ENCODE data around the gene CHCHD3.

- no peak for TF ChIP-seq ZNF785 (CRISPR knock-in tag; IDR thresholded peaks at IDR 0.05)
- TF ChIP-seq KLF16 (IDR thresholded peaks at IDR 0.05) = no peak
- no peak for TF ChIP-seq MXI1 (IDR thresholded peaks at IDR 0.05; ENCODE audit: low read depth, low read length)
- no peak for TF ChIP-seq CTCF (IDR thresholded peaks at IDR 0.05 in 2 of 3, conservative IDR thresholded peaks at IDR 0.05 in 1 of 3; ENCODE audit: insufficient read depth in 2 of 3, low read depth in 1 of 3, low read length in 3 of 3)
- no peak for TF ChIP-seq KAT2B (IDR thresholded peaks at IDR 0.05; ENCODE audit: low read depth, low read length)
- TF ChIP-seq SMAD1 (IDR thresholded peaks at IDR 0.05; ENCODE audit: low read depth, low read length, partially characterized antibody) = no peak
- no peak for TF ChIP-seq ZSCAN29 (IDR thresholded peaks at IDR 0.05)
- TF ChIP-seq REST (IDR thresholded peaks at IDR 0.05; ENCODE audit: borderline replicate concordance) = no peak
- TF ChIP-seq REST (CRISPR knock-in tag; IDR thresholded peaks at IDR 0.05; ENCODE audit: low read depth) = no peak
- TF ChIP-seq SP2 (IDR thresholded peaks at IDR 0.05; ENCODE audit: extremely low read depth, low read depth, low read length, poor library complexity, severe bottlenecking) = no peak
- TF ChIP-seq BRD9 (IDR thresholded peaks at IDR 0.05; ENCODE audit: low read depth, partially characterized antibody) = no peak
- TF ChIP-seq ARID2 (IDR thresholded peaks at IDR 0.05) = no peak
Measured at GRCh38 chr7:133109816-133110215, 27.9 kb upstream of the CHCHD3 start.

Measured in K562 (cell line).